GM19438 (cell line): ENCODE measurements around the gene B4GALT2.

Experiments
- ATAC-seq: cut with Tn5 transposase; IDR thresholded peaks from one replicate; pipeline ENCODE4 v1.9.1; 2021; ENCODE audit warnings: low read depth; ENCODE audit not compliant: unreplicated experiment

The B4GALT2 gene

DNA sequence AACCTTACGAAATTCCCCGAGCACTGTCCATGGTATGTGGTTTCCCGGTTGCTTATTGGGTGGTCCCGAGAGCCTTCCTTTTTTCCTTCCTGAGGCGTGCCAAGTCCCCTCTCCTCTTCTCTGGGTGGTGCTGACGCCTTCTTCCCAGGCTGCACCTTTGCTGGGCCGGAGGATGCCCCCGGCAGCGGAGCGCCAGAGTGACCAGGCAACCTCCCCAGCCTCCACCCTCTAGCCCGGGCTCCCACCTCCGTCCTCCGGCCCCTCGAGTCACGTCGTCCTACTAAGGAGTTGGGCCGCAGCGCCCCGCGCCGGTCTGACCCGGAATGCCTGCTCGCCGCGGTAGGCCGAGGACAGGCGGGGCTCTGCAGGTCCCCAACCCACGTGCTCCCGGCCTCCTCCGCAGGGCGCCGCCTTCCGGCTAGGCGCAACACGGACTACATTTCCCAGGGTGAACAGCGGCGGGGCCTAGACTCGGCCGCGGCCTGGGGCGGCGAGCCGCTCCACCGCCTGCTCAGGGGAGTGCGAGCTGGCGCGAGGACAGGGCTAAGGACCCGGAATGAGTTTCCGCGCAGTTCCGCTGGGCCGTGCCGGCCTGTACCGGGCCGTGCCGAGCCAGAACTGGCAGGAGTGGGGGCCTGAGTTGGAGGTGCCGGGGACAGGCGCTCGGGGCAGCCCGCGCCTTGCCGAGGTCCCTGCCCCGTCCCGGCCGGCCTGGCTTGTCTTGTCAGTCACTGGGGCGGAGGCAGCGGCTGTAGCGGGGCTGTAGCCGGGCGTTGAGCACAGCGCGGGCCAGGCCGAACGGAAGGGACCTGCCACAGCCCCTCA is 32.6 kb upstream of the B4GALT2 start, which contains the start of gene IPO13:
Gene IPO13, plus strand, starts transcription at position 715 of the 825 bp plus-strand sequence. CDS start 651 bp downstream, outside the sequence.
- peak; percentile 96 for ATAC-seq

DNA sequence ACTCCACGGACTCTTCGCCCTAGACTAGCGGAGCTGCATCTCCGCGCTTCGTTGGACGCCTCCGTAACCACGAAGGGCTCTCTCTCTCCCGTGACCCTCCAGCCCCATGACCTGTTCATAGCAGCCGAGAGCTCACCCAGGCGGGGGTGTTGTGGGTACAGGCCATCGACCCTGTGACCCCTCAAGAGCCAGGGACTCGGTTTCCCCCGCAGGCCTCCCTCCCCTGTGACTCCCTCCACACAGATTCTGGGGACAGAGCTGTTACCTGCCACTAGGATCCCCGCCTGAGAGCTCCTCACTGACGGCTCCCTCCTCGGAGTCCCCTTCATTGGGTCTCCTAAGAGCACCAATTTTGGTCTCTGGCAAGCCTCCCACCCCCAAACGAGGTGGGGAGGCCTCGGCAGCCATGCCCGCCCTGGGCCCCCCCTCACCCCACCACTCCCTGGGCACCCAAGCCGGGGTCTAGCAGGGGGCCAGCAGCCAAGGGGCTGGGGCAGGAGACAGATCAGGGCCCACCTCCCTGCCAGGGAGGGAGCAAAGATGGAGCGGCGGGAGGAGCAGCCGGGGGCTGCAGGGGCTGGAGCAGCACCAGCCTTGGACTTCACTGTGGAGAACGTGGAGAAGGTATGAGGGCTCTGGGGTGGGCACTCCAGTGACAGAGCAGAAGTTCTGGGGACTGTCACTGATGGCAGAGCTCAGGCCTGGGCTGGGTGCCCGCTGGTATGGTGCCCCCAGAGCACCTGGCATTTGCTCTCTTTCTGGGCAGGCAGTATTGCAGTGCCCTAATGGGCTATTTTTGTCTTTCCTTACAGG is 31.7 kb upstream of the B4GALT2 start:
- ATAC-seq = no peak

- ATAC-seq = no peak
Measured at GRCh38 chr1:43947874-43948437, 31.1 kb upstream of the B4GALT2 start.

GRCh38 chr1:43949678-43950077 is 29.3 kb upstream of the B4GALT2 start:
- no peak for ATAC-seq

DNA sequence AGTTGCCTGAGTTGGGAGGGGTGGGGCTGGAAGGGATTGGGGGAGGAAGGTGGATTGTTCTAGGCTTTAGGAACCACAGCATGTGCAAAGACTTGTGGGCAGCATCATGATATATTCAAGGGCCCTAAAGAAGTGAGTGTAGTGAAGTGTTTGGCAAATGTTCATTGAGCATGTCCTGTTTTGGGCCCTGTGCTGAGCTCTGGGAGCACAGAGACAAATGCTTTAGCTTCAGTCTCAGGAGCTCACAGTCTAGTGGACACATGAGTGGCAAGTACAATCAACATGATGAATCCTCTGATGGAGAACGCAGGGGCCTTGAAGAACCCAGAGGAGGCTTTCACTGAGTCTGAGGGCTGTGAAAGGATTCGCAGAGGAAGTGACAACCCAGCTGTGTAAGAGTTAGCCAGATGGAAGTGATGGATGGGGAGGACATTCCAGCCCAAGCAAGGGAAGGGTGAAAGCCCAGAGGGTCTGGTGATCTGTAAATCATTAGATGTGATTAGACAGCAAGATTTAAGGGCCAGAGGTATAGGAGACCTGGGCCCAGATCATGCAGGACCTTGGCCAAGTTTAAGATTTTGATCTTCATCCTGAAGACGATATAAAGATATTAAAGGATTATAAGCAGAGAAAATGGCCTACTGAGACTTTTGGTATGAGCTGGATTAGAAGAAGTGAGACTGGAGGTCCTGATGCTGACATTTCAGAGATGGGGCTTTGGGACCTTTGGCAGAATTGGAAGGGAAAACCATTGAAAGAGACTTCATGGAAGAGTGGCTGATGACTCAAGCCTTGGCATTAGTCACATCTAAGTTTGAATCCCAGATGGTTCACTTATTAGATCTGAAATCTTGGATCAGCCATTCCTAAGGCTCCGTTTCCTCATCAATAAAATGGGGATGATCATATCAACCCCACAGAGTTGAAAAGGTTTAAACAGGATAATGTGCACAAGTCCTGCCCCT is 27.7 kb upstream of the B4GALT2 start:
- ATAC-seq = no peak

DNA sequence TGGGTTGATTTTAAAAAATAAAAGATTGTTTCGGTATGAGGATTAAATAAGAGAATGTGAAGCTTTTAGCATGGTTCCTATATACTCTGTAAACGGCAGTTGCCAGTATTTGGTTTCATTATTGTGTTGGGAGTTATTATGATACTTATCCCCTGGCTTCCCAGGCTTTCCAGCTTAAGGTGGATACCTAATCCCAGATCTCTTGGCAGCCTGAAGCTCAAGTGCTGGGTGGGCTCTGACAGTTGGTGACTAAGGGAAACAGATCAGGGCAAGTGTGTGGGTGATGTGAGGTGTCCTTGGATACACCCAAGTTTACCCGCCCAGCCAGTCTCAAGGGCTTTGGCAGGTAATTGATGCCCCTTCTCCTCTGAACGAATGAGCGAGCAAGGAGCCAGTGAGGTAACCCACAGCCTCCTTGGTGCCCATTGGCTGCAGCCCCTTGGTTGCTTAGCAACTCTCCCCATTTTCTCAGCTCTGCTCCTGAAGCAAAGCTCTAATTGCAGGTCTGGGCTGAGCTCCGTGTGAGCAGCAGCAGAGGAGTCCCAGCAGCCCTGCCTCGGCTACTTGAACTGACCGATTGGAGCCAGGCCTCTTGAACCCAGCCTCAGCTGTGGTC is 26.2 kb upstream of the B4GALT2 start:
- no peak for ATAC-seq

DNA sequence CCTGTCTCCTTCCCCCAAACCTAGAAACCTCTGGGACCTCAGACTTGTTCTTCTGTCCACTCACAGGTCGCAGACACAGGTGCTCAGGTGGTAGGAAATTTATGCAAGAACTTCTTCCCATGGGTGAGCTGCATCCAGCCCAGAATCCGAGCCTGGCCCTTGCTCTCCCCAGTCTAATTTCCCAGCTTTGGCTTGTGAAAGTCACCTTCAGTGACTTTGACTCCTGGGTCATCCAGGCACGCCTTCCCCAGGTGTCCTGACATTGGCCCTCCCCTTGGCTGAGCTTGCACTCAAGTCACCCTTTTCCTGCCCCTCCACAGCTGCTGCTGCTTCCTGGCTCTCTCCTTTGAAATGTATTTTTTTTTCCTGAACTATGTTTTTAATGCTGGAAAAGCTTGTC is 25.6 kb upstream of the B4GALT2 start:
- ATAC-seq = no peak

DNA sequence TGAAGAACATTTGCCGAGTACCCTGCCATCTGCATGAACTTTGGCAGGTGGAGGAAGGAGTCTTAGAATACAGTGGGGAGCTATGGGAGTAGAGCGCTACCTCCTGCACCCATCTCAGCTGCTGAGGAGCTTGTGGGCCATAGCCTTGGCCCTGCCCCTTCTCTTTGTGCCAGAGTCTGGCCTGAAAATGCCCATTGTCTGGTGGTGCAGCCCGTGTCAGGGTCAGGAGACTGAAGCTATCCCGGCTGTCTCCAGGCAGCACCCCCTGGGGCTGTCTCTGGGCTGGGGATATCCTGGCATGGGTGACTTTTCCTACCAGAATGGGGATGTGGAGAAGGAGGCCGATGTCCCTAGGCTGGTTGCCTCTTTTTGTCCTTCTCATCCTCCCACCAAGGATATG is 25.0 kb upstream of the B4GALT2 start:
- no peak for ATAC-seq

- no peak for ATAC-seq
Measured at GRCh38 chr1:43956234-43956633, 22.8 kb upstream of the B4GALT2 start.

DNA sequence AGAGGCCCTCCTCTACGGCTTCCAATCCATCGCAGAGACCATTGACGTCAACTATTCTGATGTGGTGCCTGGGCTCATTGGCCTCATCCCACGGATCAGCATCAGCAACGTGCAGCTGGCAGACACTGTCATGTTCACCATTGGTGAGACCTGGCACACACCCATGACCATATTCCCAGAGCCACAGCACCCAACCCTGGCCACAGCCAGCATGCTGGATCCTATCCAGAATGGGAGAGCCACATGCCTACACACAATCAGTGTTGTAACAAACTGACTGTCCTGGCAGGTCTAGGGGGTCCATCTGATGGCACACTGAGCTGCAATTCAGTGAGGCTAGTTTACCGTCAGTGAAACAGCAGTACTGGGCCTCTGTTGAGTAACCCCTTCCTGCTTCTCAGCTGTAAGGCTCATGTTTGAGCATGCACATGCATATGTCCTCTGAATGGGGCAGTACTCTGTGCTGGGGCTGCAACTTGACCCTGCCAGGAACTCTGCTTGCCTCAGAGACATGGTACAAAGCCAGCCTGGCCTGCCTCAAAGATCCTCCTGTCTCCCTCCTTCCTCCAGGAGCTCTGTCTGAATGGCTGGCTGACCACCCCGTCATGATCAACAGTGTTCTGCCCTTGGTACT is 21.5 kb upstream of the B4GALT2 start:
- no peak for ATAC-seq

GRCh38 chr1:43958351-43959255 is 20.4 kb upstream of the B4GALT2 start:
- ATAC-seq = no peak

DNA sequence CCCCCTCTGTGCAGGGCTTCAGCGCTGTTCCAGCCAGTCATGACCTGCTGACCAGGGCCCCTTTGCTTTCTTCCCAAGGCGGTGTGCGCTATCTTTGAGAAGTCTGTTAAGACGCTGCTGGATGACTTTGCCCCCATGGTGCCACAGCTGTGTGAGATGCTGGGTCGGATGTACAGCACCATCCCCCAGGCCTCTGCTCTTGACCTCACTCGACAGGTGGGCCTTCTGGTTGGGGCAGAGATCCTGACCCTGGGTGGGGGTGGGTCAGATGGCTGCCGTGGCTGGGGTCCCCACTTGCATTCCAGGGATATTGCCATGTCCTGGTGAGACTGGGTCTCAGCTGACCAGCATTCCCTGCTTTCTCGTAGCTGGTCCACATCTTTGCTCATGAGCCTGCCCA is 18.2 kb upstream of the B4GALT2 start:
- no peak for ATAC-seq

GRCh38 chr1:43961692-43962091 is 17.3 kb upstream of the B4GALT2 start:
- ATAC-seq = no peak

GRCh38 chr1:43962324-43962723 is 16.7 kb upstream of the B4GALT2 start:
- no peak for ATAC-seq

DNA sequence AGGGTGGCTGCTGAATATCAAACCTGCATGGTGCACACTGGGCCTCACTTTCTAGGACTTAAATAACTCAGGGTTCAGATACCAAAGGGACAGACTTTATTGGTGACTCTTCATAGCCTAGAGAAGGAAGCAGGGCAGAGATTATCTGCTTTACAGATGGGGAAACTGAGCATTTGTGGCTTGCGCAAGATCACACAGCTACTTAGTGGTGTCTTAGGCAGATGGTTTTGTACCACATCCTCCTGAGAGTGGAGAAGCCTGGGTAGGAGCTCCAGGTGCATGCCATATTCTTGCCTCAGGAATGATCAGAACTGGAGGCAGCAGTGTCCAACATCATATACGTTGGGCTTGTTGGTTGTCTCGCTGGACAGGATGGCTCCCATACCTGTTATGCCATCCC is 16.0 kb upstream of the B4GALT2 start:
- ATAC-seq = no peak

GRCh38 chr1:43963890-43964289 is 15.1 kb upstream of the B4GALT2 start:
- ATAC-seq = no peak

GRCh38 chr1:43965316-43965715 is 13.7 kb upstream of the B4GALT2 start:
- ATAC-seq = no peak

GRCh38 chr1:43968348-43968948 is 10.6 kb upstream of the B4GALT2 start:
- ATAC-seq = no peak
